ENCODE results near the gene GNAT2.
"Not testable (repeated sequence)": the region's sequence is repeated elsewhere in the genome, so short reads cannot be mapped to it uniquely, and the experiment has no call there.

GNAT2 gene

GRCh38 chr1:109619576-109620400 lies at the start of gene GNAT2, which contains the start of gene AMPD2:
Gene GNAT2 (minus strand): TSS chr1:109619616. CDS start chr1:109612870, 6,746 bp downstream.
Gene AMPD2 (plus strand): TSS chr1:109619837. CDS start chr1:109621176, 1,339 bp downstream.
- no peak for FAIRE-seq

GRCh38 chr1:109668123-109668775 lies 48.8 kb upstream of the GNAT2 start:
- no peak for FAIRE-seq

- FAIRE-seq: no peak
Measured at GRCh38 chr1:109667452-109668122, 48.2 kb upstream of the GNAT2 start, which contains the start of gene GSTM2. Gene GSTM2 (plus strand): TSS chr1:109668057. CDS start chr1:109668116, 59 bp downstream.

GRCh38 chr1:109664671-109665070 lies 45.3 kb upstream of the GNAT2 start:
- FAIRE-seq: no peak

GRCh38 chr1:109661391-109661790 lies 42.0 kb upstream of the GNAT2 start:
- FAIRE-seq: no peak

- not testable (repeated sequence) for FAIRE-seq
Measured at GRCh38 chr1:109660691-109661026, 41.2 kb upstream of the GNAT2 start.

GRCh38 chr1:109659997-109660690 lies 40.7 kb upstream of the GNAT2 start:
- FAIRE-seq: no peak

- no peak for FAIRE-seq
Measured at GRCh38 chr1:109659145-109659544, 39.7 kb upstream of the GNAT2 start.

GRCh38 chr1:109658533-109659042 lies 39.2 kb upstream of the GNAT2 start:
- no peak for FAIRE-seq

- no peak for FAIRE-seq
Measured at GRCh38 chr1:109657970-109658369, 38.6 kb upstream of the GNAT2 start.

- no peak for FAIRE-seq
Measured at GRCh38 chr1:109657395-109657794, 38.0 kb upstream of the GNAT2 start.

GRCh38 chr1:109655615-109656519 lies 36.5 kb upstream of the GNAT2 start, which contains the start of gene GSTM4:
Gene GSTM4 (plus strand): TSS chr1:109656099. CDS start chr1:109656390, 291 bp downstream.
- FAIRE-seq: no peak

GRCh38 chr1:109654519-109654918 lies 35.1 kb upstream of the GNAT2 start:
- FAIRE-seq: no peak

- no peak for FAIRE-seq
Measured at GRCh38 chr1:109653306-109653705, 33.9 kb upstream of the GNAT2 start.

- no peak for FAIRE-seq
Measured at GRCh38 chr1:109652402-109652801, 33.0 kb upstream of the GNAT2 start.

GRCh38 chr1:109650609-109651008 lies 31.2 kb upstream of the GNAT2 start:
- no peak for FAIRE-seq

GRCh38 chr1:109649491-109649914 lies 30.1 kb upstream of the GNAT2 start:
- no peak for FAIRE-seq

- no peak for FAIRE-seq
Measured at GRCh38 chr1:109644670-109645069, 25.3 kb upstream of the GNAT2 start.

GRCh38 chr1:109643385-109644230 lies 24.2 kb upstream of the GNAT2 start:
- FAIRE-seq: no peak

GRCh38 chr1:109642626-109643025 lies 23.2 kb upstream of the GNAT2 start:
- no peak for FAIRE-seq
